ENCODE data around the gene SCG3. TPM values are rescaled to one million over a fixed set of nuclear protein-coding genes. Genes with fewer than 3 reads are reported as not detected.
A peak's percentile ranks its signal among the peaks of the same experiment; 100 is the strongest.

The SCG3 gene
- polyA plus RNA-seq, 1 of the 3 experiments (the other 2 are of a cell fraction), result 0.16 TPM

- peak overlapping the region; percentile 67 for H3K4me2 ChIP-seq
- no peaks in the 10 kb centered on the region for H3K27me3 ChIP-seq (ENCODE audit: insufficient read depth)
- H3K27ac ChIP-seq (ENCODE audit: low read depth in 2 of 2, low read length in 1 of 2), result no peak overlapping the region
- peak overlapping the region; percentile 51 to 74; a peak in 3 of 4 replicates for H3K4me3 ChIP-seq (ENCODE audit: low read depth in 2 of 2, low read length in 1 of 2)
- 80% methylated on average over 3 of the region's 3 CpGs for WGBS (ENCODE audit: low lambda C conversion rate)
- H3K36me3 ChIP-seq (replicated peaks in 1 of 2; ENCODE audit: control insufficient read depth in 1 of 2, insufficient read depth in 2 of 2, low read length in 1 of 2), result no peaks in the 10 kb centered on the region
- H3K4me1 ChIP-seq (ENCODE audit: control insufficient read depth in 1 of 2, insufficient read depth in 2 of 2, low read depth in 1 of 2, low read length in 1 of 2), result peaks cover 0 to 23% of the 10 kb centered on the region in 2 experiments; a peak in 2 of 4 replicates
- H3F3A ChIP-seq (replicated peaks; ENCODE audit: insufficient read depth), result no peaks in the 10 kb centered on the region
- H3K9me2 ChIP-seq, result no peaks in the 10 kb centered on the region
- no peak for TF ChIP-seq POLR2AphosphoS5 (IDR thresholded peaks at IDR 0.05; ENCODE audit: low read depth, low read length)
- no peak for TF ChIP-seq EP300 (IDR thresholded peaks at IDR 0.05; ENCODE audit: borderline replicate concordance in 1 of 2, low read depth in 1 of 2, low read length in 1 of 2)
- TF ChIP-seq FOSL2 (IDR thresholded peaks at IDR 0.05; ENCODE audit: borderline replicate concordance, low read depth), result no peak
- TF ChIP-seq ELF1 (IDR thresholded peaks at IDR 0.05), result no peak
- TF ChIP-seq SMC3 (IDR thresholded peaks at IDR 0.05; ENCODE audit: low read depth, low read length), result no peak
- TF ChIP-seq CHD2 (IDR thresholded peaks at IDR 0.05; ENCODE audit: low read length, partially characterized antibody), result no peak
- no peak for TF ChIP-seq SIN3A (IDR thresholded peaks at IDR 0.05; ENCODE audit: borderline replicate concordance, low read depth, low read length)
- TF ChIP-seq TEAD4 (IDR thresholded peaks at IDR 0.05; ENCODE audit: borderline replicate concordance, insufficient read depth), result no peak
- TF ChIP-seq FOXJ3 (CRISPR knock-in tag; IDR thresholded peaks at IDR 0.05), result no peak
- TF ChIP-seq, protein P1, sequence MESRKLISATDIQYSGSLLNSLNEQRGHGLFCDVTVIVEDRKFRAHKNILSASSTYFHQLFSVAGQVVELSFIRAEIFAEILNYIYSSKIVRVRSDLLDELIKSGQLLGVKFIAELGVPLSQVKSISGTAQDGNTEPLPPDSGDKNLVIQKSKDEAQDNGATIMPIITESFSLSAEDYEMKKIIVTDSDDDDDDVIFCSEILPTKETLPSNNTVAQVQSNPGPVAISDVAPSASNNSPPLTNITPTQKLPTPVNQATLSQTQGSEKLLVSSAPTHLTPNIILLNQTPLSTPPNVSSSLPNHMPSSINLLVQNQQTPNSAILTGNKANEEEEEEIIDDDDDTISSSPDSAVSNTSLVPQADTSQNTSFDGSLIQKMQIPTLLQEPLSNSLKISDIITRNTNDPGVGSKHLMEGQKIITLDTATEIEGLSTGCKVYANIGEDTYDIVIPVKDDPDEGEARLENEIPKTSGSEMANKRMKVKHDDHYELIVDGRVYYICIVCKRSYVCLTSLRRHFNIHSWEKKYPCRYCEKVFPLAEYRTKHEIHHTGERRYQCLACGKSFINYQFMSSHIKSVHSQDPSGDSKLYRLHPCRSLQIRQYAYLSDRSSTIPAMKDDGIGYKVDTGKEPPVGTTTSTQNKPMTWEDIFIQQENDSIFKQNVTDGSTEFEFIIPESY (IDR thresholded peaks at IDR 0.05; ENCODE audit: borderline replicate concordance, low read depth), result no peak
- TF ChIP-seq YY1 (IDR thresholded peaks at IDR 0.05; ENCODE audit: low read depth), result no peak
- no peak for TF ChIP-seq TCF12 (IDR thresholded peaks at IDR 0.05)
- POLR2A ChIA-PET, result interaction anchor here (1.3 kb wide), 1 partner anchor 55 kb away, joined by 3 read pairs; the partner anchor contains the start of gene SCG3
- H3K79me2 ChIP-seq (ENCODE audit: insufficient read depth), result peaks cover 16% of the 10 kb centered on the region
- H2AFZ ChIP-seq (ENCODE audit: low read depth), result no peak overlapping the region
- CTCF ChIA-PET, result interaction anchor here (0.7 to 17.1 kb wide), 6 partner anchors 10 to 86 kb away, joined by 3 to 130 read pairs (median 12); no protein-coding TSS in a partner anchor
- no peaks in the 10 kb centered on the region for H3K9me3 ChIP-seq
- DNase-seq, result peak; percentile 14
- H3K9ac ChIP-seq, result no peak overlapping the region
- H4K20me1 ChIP-seq (ENCODE audit: insufficient read depth), result no peaks in the 10 kb centered on the region
These were observed 54.8 kb downstream of the SCG3 start for GRCh38 chr15:51736069-51736468.

- ChIA-PET CTCF (interaction anchor here (0.7 to 17.1 kb wide), 10 partner anchors 11 to 87 kb away, joined by 3 to 130 read pairs (median 4); no protein-coding TSS in a partner anchor), POLR2A (interaction anchor here (0.6 to 1.7 kb wide), 9 partner anchors 11 to 235 kb away, joined by 3 to 7 read pairs (median 3); partner anchors contain the start of genes LEO1 and SCG3)
- H3K36me3 ChIP-seq (replicated peaks in 1 of 2; ENCODE audit: control insufficient read depth in 1 of 2, insufficient read depth in 2 of 2, low read length in 1 of 2), result no peaks in the 10 kb centered on the region
- H3K9me2 ChIP-seq, result no peaks in the 10 kb centered on the region
- H3K27me3 ChIP-seq (ENCODE audit: insufficient read depth), result no peaks in the 10 kb centered on the region
- peak overlapping the region; percentile 45; the same call in 1 of the 2 replicates for H3K9ac ChIP-seq
- H3K4me1 ChIP-seq (ENCODE audit: control insufficient read depth in 1 of 2, insufficient read depth in 2 of 2, low read depth in 1 of 2, low read length in 1 of 2), result peaks cover 0 to 23% of the 10 kb centered on the region in 2 experiments; a peak in 2 of 4 replicates
- H4K20me1 ChIP-seq (ENCODE audit: insufficient read depth), result no peaks in the 10 kb centered on the region
- TF ChIP-seq MXI1 (IDR thresholded peaks at IDR 0.05; ENCODE audit: low read depth, low read length), result peak; percentile 57
- no peak for TF ChIP-seq RAD21 (IDR thresholded peaks at IDR 0.05; ENCODE audit: low read length)
- peak; percentile 71; the same call in 1 of the 2 replicates for TF ChIP-seq MAX (IDR thresholded peaks at IDR 0.05; ENCODE audit: low read depth)
- H3K27ac ChIP-seq (ENCODE audit: low read depth in 2 of 2, low read length in 1 of 2), result peak overlapping the region in 1 of 2 experiments; percentile 87; a peak in 2 of 4 replicates
- H2AFZ ChIP-seq (ENCODE audit: low read depth), result peak overlapping the region; percentile 89
- peak overlapping the region; percentile 65 to 74 for H3K4me3 ChIP-seq (ENCODE audit: low read depth in 2 of 2, low read length in 1 of 2)
- H3K9me3 ChIP-seq, result no peaks in the 10 kb centered on the region
- WGBS (ENCODE audit: low lambda C conversion rate), result 13% methylated on average over 21 of the region's 69 CpGs
- DNase-seq, result peak; percentile 80
- H3K79me2 ChIP-seq (ENCODE audit: insufficient read depth), result peaks cover 16% of the 10 kb centered on the region
- H3F3A ChIP-seq (replicated peaks; ENCODE audit: insufficient read depth), result no peaks in the 10 kb centered on the region
- peak overlapping the region; percentile 67 for H3K4me2 ChIP-seq
These were observed 55.6 kb downstream of the SCG3 start for GRCh38 chr15:51736751-51737521.
